22Rv1 (cell line): Measurements from ENCODE around the gene VSNL1.
"Not testable (repeated sequence)": the region's sequence is repeated elsewhere in the genome, so short reads cannot be mapped to it uniquely, and the experiment has no call there.

Experiments used
- H3K27ac ChIP-seq: fragments of 450-650 bp; 2 replicates; pipeline ENCODE4 v1.5.1; 2017
- CTCF ChIP-seq: fragments of 450-650 bp; IDR thresholded peaks from 2 replicates; pipeline ENCODE4 v1.5.1; 2017; ENCODE audit warnings: mild to moderate bottlenecking
- ZFX ChIP-seq: fragments of 450-650 bp; IDR thresholded peaks from 2 replicates; pipeline ENCODE4 v1.6.1; 2017; ENCODE audit warnings: antibody characterized with exemption, borderline replicate concordance

VSNL1 gene

DNA sequence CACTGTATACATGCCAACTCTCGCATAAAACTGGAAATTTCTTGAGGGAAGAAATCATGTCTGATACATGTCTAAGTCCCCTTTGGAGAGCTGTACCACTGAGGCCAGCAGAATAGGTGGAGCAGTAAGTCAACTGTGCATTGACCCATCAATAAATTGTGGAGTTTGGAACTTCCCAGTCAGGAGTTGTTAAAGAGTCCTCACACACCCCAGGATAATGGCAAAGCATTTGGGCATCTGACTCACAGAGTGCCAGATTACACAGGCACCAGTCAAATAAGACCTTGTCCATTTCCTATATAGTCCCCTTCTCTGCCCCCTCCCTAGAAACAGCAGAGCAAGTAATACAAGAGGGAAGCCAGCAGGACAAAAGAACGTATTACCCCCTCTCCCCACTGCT, 10.4 kb downstream of the VSNL1 start:
- no peak overlapping the region for H3K27ac ChIP-seq
- no peak for TF ChIP-seq ZFX
- TF ChIP-seq CTCF: no peak

- no peak for TF ChIP-seq CTCF
- no peak for TF ChIP-seq ZFX
- H3K27ac ChIP-seq: no peak overlapping the region
These were observed 14.7 kb downstream of the VSNL1 start for GRCh38 chr2:17555150-17555549.

- no peak overlapping the region for H3K27ac ChIP-seq
- no peak for TF ChIP-seq CTCF
- TF ChIP-seq ZFX: no peak
These were observed 17.1 kb downstream of the VSNL1 start for GRCh38 chr2:17557596-17557995.

DNA sequence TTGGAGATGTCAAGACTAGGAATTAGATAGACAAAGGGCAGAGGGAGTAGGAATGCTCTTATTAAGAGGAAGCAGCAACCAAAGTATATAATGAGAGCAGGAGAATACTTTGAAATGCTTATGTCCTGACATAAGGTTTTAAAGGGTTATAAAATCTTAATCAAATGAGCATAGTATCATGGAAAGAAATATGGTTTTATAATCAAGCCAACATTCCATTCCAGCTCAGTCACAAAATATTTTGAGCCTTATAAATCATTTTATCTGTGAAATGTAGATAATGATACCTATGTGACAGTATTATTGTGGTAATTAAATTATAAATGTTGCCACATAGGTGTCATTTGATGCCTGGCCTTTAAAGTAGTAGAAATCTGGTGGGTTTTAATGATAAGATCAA, 17.6 kb downstream of the VSNL1 start:
- TF ChIP-seq ZFX (no peak), CTCF (no peak)
- no peak overlapping the region for H3K27ac ChIP-seq

DNA sequence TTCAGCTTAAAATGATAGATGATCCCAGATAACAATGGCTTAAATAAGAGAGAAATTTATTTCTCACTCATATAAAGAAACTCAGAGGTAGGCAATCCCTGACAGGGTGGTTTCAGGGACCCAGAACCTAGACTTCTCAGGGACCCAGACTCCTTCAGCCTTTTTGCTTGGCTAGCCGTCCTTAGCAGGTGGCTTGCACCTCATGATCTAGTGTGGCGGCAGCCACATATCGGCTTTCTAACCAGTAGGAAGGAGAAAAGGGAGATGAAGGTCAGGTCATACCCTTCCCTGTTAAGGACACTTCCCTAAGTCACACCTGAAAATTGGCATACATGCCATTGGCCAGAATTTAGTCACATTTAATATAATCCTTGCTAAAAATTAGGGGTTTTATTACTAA, 18.4 kb downstream of the VSNL1 start:
- no peak for TF ChIP-seq CTCF
- no peak overlapping the region for H3K27ac ChIP-seq

DNA sequence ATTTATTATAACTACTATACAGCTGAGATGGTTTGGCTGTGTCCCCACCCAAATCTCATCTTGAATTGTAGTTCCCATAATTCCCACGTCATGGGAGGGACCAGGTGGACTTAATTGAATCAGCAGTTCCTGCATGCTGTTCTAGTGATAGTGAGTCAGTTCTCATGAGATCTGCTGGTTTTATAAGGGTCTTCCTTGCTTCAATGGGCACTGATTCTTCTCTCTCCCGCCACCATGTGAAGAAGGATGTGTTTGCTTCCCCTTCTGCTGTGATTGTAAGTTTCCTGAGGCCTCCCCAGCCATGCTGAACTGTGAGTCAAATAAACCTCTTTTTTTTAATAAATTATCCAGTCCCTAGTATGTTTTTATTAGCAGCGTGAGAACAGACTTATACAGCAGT, 25.2 kb downstream of the VSNL1 start:
- not testable (repeated sequence) for H3K27ac ChIP-seq

GRCh38 chr2:17571681-17572080, 31.2 kb downstream of the VSNL1 start:
- no peak for TF ChIP-seq CTCF
- no peak for TF ChIP-seq ZFX

DNA sequence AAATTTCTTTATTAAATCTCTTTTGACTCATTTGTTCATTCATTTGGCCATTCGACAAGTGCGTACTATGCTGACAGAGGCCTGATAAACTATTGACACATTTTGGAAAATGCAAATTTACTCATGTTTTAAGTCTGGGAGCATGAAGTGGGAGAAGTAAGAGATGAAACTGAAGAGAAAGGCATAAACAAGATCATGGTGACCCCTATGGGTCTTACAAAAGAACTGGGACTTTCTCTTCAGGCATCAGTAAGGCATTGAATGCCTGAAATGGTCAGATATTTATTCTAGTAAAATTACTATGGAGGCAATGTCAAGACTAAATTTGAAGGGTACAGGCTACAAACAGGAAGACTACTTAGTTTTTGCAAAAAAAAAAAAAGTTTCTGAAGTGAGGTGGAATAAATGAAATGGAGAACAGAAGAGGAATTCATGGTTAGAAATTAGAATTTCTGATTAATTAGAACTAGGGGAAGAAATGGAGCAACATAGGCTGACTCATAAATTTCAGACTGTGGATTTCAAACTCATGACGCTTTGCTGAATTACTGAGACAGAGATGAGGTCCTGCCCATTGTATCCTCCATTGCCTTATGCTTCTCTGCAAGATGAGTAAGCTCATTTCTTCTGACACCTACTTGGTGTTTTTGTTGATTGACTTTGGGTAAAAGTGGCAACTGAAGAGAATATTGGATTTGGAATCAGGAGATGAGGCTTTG, 32.7 kb downstream of the VSNL1 start:
- H3K27ac ChIP-seq: no peak overlapping the region
- TF ChIP-seq ZFX (no peak), CTCF (no peak)

More at GRCh38 chr2:17571681-17572080, 31.2 kb downstream of the VSNL1 start:
- H3K27ac ChIP-seq: no peak overlapping the region
